OCI-LY7 (cell line): ENCODE measurements around the gene SARDH.

Experiments used
- EZH2phosphoT487 ChIP-seq: fragments of 200-600 bp; sonication (generic); IDR thresholded peaks from 2 replicates; pipeline ENCODE4 v1.6.1; 2018; ENCODE audit warnings: low read depth, borderline replicate concordance, mild to moderate bottlenecking, mixed run types, antibody characterized with exemption, low read length, moderate library complexity, mixed read lengths
- TF ChIP-seq, protein P1 (sequence below): fragments of 200-600 bp; sonication (generic); conservative IDR thresholded peaks from 2 replicates; pipeline ENCODE4 v1.5.1; 2014; ENCODE audit warnings: mild to moderate bottlenecking, antibody characterized with exemption, low read length, moderate library complexity, mixed read lengths

DNA sequence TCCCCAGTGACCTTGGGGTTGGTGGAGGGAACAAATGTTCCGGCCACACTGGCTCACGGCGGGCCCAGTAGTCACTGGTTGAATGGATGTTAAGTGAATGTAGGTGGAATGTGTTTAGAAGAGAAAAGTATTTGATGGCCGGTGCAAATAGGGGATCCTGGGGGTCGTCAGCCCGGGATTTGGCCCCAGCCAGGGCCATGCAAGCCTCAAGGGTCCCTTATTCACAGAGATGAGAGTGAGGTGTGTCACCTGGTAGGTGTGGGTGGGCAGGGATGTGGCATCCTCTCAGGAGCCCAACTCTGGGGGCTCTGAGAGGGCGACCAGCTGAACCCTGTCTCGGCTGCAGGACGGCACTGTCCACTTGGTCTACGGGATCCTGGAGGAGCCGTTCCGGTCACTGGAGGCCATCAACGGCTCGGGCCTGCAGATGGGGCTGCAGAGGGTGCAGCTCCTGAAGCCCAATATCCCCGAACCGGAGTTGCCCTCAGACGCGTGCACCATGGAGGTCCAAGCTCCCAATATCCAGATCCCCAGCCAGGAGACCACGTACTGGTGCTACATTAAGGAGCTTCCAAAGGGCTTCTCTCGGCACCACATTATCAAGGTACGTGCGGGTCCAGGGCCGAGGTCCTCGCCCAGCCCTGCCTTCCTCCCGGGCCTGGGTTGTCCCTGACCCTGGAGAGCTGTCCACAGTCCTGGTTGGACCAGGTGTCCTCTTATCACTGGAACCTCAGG is 96.1 kb downstream of the SARDH start:
- TF ChIP-seq, protein P1, sequence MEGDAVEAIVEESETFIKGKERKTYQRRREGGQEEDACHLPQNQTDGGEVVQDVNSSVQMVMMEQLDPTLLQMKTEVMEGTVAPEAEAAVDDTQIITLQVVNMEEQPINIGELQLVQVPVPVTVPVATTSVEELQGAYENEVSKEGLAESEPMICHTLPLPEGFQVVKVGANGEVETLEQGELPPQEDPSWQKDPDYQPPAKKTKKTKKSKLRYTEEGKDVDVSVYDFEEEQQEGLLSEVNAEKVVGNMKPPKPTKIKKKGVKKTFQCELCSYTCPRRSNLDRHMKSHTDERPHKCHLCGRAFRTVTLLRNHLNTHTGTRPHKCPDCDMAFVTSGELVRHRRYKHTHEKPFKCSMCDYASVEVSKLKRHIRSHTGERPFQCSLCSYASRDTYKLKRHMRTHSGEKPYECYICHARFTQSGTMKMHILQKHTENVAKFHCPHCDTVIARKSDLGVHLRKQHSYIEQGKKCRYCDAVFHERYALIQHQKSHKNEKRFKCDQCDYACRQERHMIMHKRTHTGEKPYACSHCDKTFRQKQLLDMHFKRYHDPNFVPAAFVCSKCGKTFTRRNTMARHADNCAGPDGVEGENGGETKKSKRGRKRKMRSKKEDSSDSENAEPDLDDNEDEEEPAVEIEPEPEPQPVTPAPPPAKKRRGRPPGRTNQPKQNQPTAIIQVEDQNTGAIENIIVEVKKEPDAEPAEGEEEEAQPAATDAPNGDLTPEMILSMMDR, result no peak
- TF ChIP-seq EZH2phosphoT487, result no peak
